H1 (cell line): ENCODE measurements around the gene CPM.

Experiments used
- BACH1 ChIP-seq: IDR thresholded peaks from 2 replicates; pipeline ENCODE4 v1.6.1; 2012; ENCODE audit warnings: low read length, improper control_type of control experiment
- EP300 ChIP-seq, 2 experiments: IDR thresholded peaks; 1 replicate in 1 of 2; 2 replicates in 1 of 2; pipeline ENCODE4 v1.6.1; 2011 to 2012; ENCODE audit warnings: low read depth in 2 of 2, low read length in 2 of 2, mild to moderate bottlenecking in 2 of 2, borderline replicate concordance in 1 of 2, inconsistent platforms in 1 of 2, moderate library complexity in 1 of 2
- POLR2A ChIP-seq, 2 experiments: IDR thresholded peaks; 1 replicate in 1 of 2; 2 replicates in 1 of 2; pipeline ENCODE4 v1.6.1; 2011; ENCODE audit warnings: low read depth in 2 of 2, low read length in 2 of 2, mild to moderate bottlenecking in 2 of 2; ENCODE audit errors: control extremely low read depth in 1 of 2
- YY1 ChIP-seq: IDR thresholded peaks from 2 replicates; pipeline ENCODE4 v1.6.1; 2011; ENCODE audit warnings: low read depth, mild to moderate bottlenecking, low read length

GRCh38 chr12:68814490-68815231, 118.3 kb downstream of the CPM start:
- TF ChIP-seq YY1 (no peak), EP300 (IDR thresholded peaks at IDR 0.05; ENCODE audit: borderline replicate concordance in 1 of 2, low read depth in 2 of 2, low read length in 2 of 2) (no peak), POLR2A (IDR thresholded peaks at IDR 0.05; ENCODE audit: control extremely low read depth in 1 of 2, low read depth in 2 of 2, low read length in 2 of 2) (no peak), BACH1 (no peak)
